ENCODE results near the gene LRCH4. TPM values are rescaled to one million over a fixed set of nuclear protein-coding genes. Genes with fewer than 3 reads are reported as not detected.

Gene LRCH4
- total and polyA plus RNA-seq, 2 of the 13 experiments (the other 11 are each of a cell fraction or from before 2014, with no cell fraction given), result 7.0 to 9.3 TPM

GRCh38 chr7:100585511-100586265 is at the start of gene LRCH4 (continued):
- TF ChIP-seq ZNF232 (CRISPR knock-in tag; IDR thresholded peaks at IDR 0.05; ENCODE audit: borderline replicate concordance), result no peak
- peak; percentile 73; the same call in 1 of the 2 replicates for TF ChIP-seq GLI4 (CRISPR knock-in tag; IDR thresholded peaks at IDR 0.05; ENCODE audit: borderline replicate concordance)
- TF ChIP-seq ZFY (CRISPR knock-in tag; IDR thresholded peaks at IDR 0.05), result peak; percentile 65
- no peak for TF ChIP-seq NR0B2 (CRISPR knock-in tag; IDR thresholded peaks at IDR 0.05)
- TF ChIP-seq ARID5B (CRISPR knock-in tag; IDR thresholded peaks at IDR 0.05), result peak; percentile 42; the same call in 1 of the 2 replicates

GRCh38 chr7:100632951-100633717 is 47.2 kb upstream of the LRCH4 start:
- no peak overlapping the region for H3K4me2 ChIP-seq (ENCODE audit: low read depth, low read length)
- peaks cover 6% of the 10 kb centered on the region; the same call in 1 of the 2 replicates for H4K20me1 ChIP-seq (ENCODE audit: insufficient read depth, low read length)
- CTCF ChIA-PET (ENCODE audit: low intra/inter-chr PET ratio, low total read pairs), result no interaction called here
- DNase-seq (ENCODE audit: low spot score) (no peak), ATAC-seq (no peak; the same call in 2 of the 3 replicates), FAIRE-seq (no peak)
- no peak overlapping the region for H3K4me3 ChIP-seq (replicated peaks in 1 of 3; ENCODE audit: insufficient read depth in 1 of 3, low read depth in 2 of 3, low read length in 3 of 3)
- H3K27me3 ChIP-seq (ENCODE audit: control insufficient read depth in 1 of 2, insufficient read depth in 2 of 2, low read length in 2 of 2), result no peaks in the 10 kb centered on the region
- in situ Hi-C loops (cut with HindIII; ENCODE audit: extremely low pct_ligation_motif_present, low pct_unique_long_range_greater_than_20kb), result no loop called here
- no TSS peak for BruUV-seq (replicated peaks)
- peaks cover 2% of the 10 kb centered on the region for H3K79me2 ChIP-seq (ENCODE audit: insufficient read depth, low read length)
- intact Hi-C loops (cut with micrococcal nuclease; ENCODE audit: unreplicated experiment), result no loop called here
- no peak overlapping the region for H3K27ac ChIP-seq (ENCODE audit: extremely low read length, insufficient read depth, low read length)
- peaks cover 2 to 22% of the 10 kb centered on the region in 2 experiments; a peak in 3 of 5 replicates for H3K36me3 ChIP-seq (replicated peaks in 1 of 2; ENCODE audit: control insufficient read depth in 1 of 2, insufficient read depth in 2 of 2, low read length in 2 of 2)
- POLR2A ChIA-PET, result no interaction called here
- no peaks in the 10 kb centered on the region for H3K9me3 ChIP-seq (ENCODE audit: low read length)
- no peaks in the 10 kb centered on the region for H3K4me1 ChIP-seq (ENCODE audit: insufficient read depth, low read length)
- no peak overlapping the region for H3K9ac ChIP-seq (ENCODE audit: insufficient read depth, low read depth, low read length)
- WGBS (ENCODE audit: low lambda C conversion rate), result 98% methylated on average over 51 of the region's 72 CpGs
- H2AFZ ChIP-seq (ENCODE audit: low read length), result no peak overlapping the region
- TF ChIP-seq AGO2 (optimal IDR thresholded peaks at IDR 0.05; ENCODE audit: low read depth, low read length) (peak; percentile 28), NFATC3 (CRISPR knock-in tag; IDR thresholded peaks at IDR 0.05) (no peak), POLR2G (IDR thresholded peaks at IDR 0.05; ENCODE audit: low read depth, low read length) (no peak), U2AF2 (IDR thresholded peaks at IDR 0.05; ENCODE audit: low read depth, low read length) (no peak), ZNF552 (CRISPR knock-in tag; IDR thresholded peaks at IDR 0.05; ENCODE audit: borderline replicate concordance) (no peak), SOX5 (CRISPR knock-in tag; IDR thresholded peaks at IDR 0.05; ENCODE audit: borderline replicate concordance) (no peak), ZBTB38 (CRISPR knock-in tag; IDR thresholded peaks at IDR 0.05) (no peak), ZBTB33 (CRISPR knock-in tag; IDR thresholded peaks at IDR 0.05) (0 out of 2 replicates have a peak, but pooled peaks have one; percentile 16), TP53 (CRISPR knock-in tag; conservative IDR thresholded peaks at IDR 0.05) (no peak)

Data from HepG2 (cell line).